GM21367 (cell line): ENCODE data around the gene ZNF343.
"Not testable (repeated sequence)": the region's sequence is repeated elsewhere in the genome, so short reads cannot be mapped to it uniquely, and the experiment has no call there.

ENCODE experiments used
- ATAC-seq: cut with Tn5 transposase; IDR thresholded peaks from one replicate; pipeline ENCODE4 v1.9.1; 2021; ENCODE audit not compliant: unreplicated experiment

The ZNF343 gene

DNA sequence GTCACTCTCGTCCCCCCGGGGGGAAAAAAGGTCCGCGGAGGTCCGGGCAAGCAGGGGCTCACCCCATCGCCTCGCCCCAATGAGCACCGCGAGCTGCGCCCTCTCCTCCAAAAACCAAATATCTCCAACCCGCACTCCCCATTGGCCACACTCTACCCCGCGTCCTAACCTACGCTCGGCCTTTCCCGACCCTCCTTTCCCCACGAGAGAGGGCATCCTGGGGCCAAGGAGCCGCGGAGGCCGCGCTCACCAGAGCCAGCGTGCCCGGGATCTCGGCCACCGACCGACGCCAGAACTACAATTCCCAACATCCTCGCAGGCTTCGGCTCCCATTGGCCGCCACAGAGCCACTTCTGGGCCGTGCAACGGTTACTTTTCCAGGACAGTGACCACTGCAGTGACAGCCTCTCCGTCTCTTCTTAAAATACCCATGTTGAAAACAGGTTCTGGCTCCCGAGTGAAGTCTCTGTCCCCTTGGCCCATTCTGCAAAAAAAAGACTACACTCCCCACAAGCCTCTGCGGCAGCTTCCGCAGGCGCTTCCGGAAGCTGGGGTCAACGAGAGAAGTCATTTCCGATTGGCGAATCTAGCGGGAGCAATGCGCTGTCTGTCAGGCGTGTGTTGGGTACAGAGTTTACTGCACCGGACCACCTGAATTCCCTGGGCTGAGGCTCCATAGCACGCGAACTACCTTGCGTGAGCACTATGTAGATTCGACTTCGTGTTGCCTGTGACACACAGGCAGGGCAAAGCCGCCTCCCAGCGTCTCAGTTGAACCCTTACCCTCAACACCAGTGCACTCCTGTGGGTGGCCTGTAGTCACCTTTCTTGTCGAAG lies at the start of gene ZNF343:
TSS of gene ZNF343 (minus strand) at position 285 of the 837 bp plus-strand sequence. CDS start 15,020 bp downstream, outside the sequence.
- ATAC-seq, result peak; percentile 92

GRCh38 chr20:2557873-2558580 lies 49.3 kb upstream of the ZNF343 start:
- no peak for ATAC-seq

GRCh38 chr20:2545594-2545993 lies 36.9 kb upstream of the ZNF343 start:
- no peak for ATAC-seq

GRCh38 chr20:2544211-2544610 lies 35.5 kb upstream of the ZNF343 start:
- ATAC-seq, result no peak

- ATAC-seq, result no peak
These were observed 33.6 kb upstream of the ZNF343 start for GRCh38 chr20:2542361-2542760.

DNA sequence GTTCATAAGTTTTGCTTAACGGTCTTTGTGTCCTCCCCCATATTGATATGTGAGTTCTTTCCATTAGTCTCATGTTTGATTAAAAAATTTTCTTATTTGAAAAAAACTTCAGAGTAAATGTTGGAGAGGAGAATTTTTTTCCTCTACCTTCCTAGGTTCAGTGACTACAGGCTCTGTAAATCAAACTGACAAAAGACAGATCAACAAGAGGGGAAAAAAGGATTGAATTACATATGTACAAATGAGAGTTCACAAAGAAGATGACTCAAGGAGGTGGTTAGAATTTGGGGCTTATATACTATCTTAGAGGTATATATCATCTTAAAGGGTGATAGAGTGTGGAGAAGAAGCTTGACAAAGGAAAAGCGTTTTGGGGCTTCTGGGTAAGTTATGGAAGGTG lies 33.2 kb upstream of the ZNF343 start:
- no peak for ATAC-seq

DNA sequence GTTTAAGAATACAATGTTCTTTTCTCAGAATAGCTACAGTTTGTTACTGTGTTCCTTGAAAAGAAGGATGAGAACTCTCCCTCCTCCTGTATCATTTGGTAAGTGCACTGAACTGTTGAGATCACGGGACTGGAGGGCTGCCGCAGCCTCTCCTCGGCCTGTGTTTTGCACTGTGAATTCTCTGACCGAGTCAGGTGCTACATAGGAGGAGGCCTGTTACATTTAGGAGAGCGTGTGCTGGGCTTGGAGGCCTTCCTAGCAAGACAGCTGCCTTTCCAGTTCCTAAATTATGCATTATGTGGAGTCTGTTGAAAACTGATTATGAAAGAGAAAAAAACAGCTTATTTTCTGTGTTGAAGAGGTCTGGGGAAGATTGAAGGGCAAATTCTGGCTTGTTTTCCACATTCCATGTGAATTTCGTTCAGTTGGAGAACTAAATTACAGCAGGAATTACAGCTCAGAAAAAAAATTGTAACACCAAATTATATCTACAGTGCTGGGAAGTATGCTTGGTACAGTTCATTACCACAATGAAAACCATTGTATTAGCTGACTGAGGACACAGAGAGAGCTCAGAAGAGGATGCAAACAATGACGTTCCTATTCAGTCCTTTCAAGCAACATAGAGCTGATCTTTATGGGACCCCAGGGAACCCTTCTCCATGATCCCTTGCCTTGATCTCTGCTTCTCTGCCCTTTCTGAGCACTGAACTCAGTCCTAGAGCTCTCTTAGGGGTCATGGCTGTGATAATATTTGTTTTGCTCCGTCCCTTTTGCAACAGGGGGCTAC lies 30.4 kb upstream of the ZNF343 start:
- ATAC-seq, result no peak

DNA sequence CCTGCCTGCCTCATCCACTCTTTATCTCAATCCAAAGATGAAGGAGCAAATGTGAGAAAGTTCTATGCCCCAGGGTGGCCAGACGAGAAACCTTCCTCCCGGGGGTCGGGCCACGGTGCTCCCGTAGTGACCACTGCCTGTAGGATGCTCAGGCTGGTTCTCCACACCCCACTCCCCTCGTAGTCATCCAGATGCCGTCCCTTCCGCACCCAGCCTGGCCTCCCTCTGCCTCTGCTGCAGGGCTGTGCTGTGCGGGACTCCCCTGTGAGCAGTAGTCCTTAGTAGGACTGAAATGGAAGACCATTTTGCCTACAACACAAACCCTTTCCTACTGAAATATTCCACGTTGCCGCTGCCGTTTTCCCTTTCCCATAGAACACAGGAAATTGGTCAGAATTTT lies 29.6 kb upstream of the ZNF343 start:
- no peak for ATAC-seq

- ATAC-seq, result no peak
These were observed 28.4 kb upstream of the ZNF343 start for GRCh38 chr20:2537101-2537500.

DNA sequence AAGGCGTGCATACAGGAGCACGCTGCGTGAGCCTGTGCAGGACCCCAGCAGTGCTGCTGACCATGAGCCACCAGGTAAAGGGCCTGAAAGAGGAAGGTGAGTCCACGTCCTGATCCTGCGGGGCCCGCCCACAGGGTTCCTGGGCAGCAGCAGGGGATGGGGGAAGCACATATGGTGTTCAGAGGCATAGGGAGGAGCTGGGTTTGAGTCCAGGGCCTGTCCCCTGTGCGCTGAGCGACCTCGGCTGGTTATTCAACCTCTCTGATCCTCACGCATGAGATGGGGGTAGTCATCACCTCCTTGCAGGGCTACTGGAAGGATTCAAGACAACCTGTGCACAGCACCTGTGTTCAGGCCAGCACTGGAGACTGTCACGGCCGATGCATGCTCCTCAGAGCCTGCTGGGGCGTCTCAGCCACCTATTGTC lies 27.9 kb upstream of the ZNF343 start, which contains the start of gene TMC2:
TSS of gene TMC2 (plus strand) at position 14 of the 427 bp plus-strand sequence. CDS start at position 63, 49 bp downstream.
- ATAC-seq, result no peak

- ATAC-seq, result no peak
These were observed 27.2 kb upstream of the ZNF343 start for GRCh38 chr20:2535711-2536559.

GRCh38 chr20:2533118-2533517 lies 24.4 kb upstream of the ZNF343 start:
- no peak for ATAC-seq

- ATAC-seq, result no peak
These were observed 20.1 kb upstream of the ZNF343 start for GRCh38 chr20:2528671-2529271.

DNA sequence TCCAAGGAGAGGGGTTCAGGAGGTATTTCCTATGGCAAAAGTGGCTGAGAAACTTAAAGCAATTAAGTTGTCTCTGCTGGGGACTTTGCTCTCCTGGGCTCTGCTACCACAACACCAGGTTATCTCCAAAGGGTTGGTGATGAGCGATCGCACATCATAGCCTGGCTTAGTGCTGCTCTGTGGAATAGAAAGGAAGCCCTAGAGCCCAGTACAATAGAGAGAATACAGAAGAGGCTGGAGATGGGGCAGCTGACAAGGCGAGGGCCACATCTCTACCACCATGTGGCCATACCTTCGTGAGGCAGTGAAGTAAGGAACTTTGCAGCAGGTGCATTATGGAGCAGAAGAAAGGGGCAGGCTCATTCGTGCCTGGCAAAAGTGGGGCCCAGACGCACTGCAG lies 19.0 kb upstream of the ZNF343 start:
- ATAC-seq, result no peak

DNA sequence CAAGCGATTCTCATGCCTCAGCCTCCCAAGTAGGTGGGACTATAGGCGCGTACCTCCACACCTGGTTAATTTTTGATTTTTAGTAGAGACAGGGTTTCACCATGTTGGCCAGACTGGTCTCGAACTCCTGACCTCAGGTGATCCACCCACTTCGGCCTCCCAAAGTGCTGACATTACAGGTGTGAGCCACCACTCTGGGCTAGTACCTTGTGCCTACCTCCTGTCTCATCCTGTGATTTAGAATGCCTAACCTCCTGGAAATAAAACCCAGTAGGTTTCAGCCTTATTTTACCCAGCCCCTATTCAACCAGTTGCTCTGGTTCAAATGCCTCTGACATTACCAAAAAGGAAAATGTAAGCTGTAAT lies 17.5 kb upstream of the ZNF343 start:
- ATAC-seq, result not testable (repeated sequence)

GRCh38 chr20:2524709-2525506 lies 16.2 kb upstream of the ZNF343 start:
- ATAC-seq, result no peak

- ATAC-seq, result no peak
These were observed 15.4 kb upstream of the ZNF343 start for GRCh38 chr20:2523919-2524708.

DNA sequence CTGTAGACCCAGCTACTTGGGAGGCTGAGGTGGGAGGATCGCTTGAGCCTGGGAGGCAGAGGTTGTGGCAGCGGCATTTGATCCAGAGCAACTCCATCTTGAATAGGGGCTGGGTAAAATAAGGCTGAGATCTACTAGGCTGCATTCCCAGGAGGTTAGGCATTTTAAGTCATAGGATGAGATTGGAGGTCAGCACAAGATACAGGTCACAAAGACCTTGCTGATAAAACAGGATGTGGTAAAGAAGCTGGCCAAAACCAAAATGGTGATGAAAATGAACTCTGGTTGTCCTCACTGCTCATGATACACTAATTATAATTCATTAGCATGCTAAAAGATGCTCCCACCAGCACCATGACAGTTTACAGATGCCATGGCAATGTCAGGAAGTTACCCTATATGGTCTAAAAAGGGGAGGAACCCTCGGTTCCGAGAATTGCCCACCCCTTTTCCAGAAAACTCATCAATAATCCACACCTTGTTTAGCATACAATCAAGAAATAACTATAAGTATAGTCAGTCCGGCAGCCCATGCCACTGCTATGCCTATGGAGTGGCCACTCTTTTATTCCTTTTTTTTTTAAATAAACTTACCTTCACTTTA lies 14.2 kb upstream of the ZNF343 start:
- ATAC-seq, result not testable (repeated sequence)
